ENCODE measurements around the gene MBLAC1.

MBLAC1 gene

GRCh38 chr7:100152937-100153666, 26.3 kb downstream of the MBLAC1 start:
- no peak overlapping the region for H3K27ac Mint-ChIP-seq
- H3K27me3 Mint-ChIP-seq = no peaks in the 10 kb centered on the region
- H3K9me3 Mint-ChIP-seq = no peaks in the 10 kb centered on the region
- peaks cover 55% of the 10 kb centered on the region for H3K4me1 Mint-ChIP-seq
- peaks cover 9% of the 10 kb centered on the region for H3K36me3 Mint-ChIP-seq
- H3K4me3 Mint-ChIP-seq = no peak overlapping the region

GRCh38 chr7:100153708-100154535, 27.2 kb downstream of the MBLAC1 start:
- Mint-ChIP-seq H3K27ac (no peak overlapping the region), H3K4me1 (peaks cover 50% of the 10 kb centered on the region), H3K9me3 (no peaks in the 10 kb centered on the region), H3K36me3 (peaks cover 9% of the 10 kb centered on the region), H3K27me3 (no peaks in the 10 kb centered on the region), H3K4me3 (no peak overlapping the region)

- peaks cover 9% of the 10 kb centered on the region for H3K36me3 Mint-ChIP-seq
- peaks cover 54% of the 10 kb centered on the region for H3K4me1 Mint-ChIP-seq
- H3K9me3 Mint-ChIP-seq = no peaks in the 10 kb centered on the region
- H3K4me3 Mint-ChIP-seq = no peak overlapping the region
- peak overlapping the region; percentile 59 for H3K27ac Mint-ChIP-seq
- no peaks in the 10 kb centered on the region for H3K27me3 Mint-ChIP-seq
Measured at GRCh38 chr7:100154651-100155491, 28.1 kb downstream of the MBLAC1 start.

GRCh38 chr7:100155553-100156317, 29.0 kb downstream of the MBLAC1 start:
- Mint-ChIP-seq H3K4me3 (no peak overlapping the region), H3K9me3 (no peaks in the 10 kb centered on the region), H3K27me3 (no peaks in the 10 kb centered on the region), H3K27ac (peak overlapping the region; percentile 59), H3K4me1 (peaks cover 52% of the 10 kb centered on the region), H3K36me3 (peaks cover 5% of the 10 kb centered on the region)

- Mint-ChIP-seq H3K27ac (peak overlapping the region; percentile 85), H3K27me3 (no peaks in the 10 kb centered on the region), H3K36me3 (peaks cover 5% of the 10 kb centered on the region), H3K4me3 (peak overlapping the region; percentile 91), H3K4me1 (peaks cover 55% of the 10 kb centered on the region), H3K9me3 (no peaks in the 10 kb centered on the region)
Measured at GRCh38 chr7:100156331-100157068, 29.7 kb downstream of the MBLAC1 start.

- Mint-ChIP-seq H3K36me3 (peaks cover 5% of the 10 kb centered on the region), H3K9me3 (no peaks in the 10 kb centered on the region), H3K27me3 (no peaks in the 10 kb centered on the region), H3K4me3 (peak overlapping the region; percentile 91), H3K4me1 (peaks cover 56% of the 10 kb centered on the region), H3K27ac (peak overlapping the region; percentile 85)
Measured at GRCh38 chr7:100157069-100157333, 30.2 kb downstream of the MBLAC1 start.

- Mint-ChIP-seq H3K27ac (peak overlapping the region; percentile 85), H3K36me3 (peaks cover 5% of the 10 kb centered on the region), H3K27me3 (no peaks in the 10 kb centered on the region), H3K4me1 (peaks cover 53% of the 10 kb centered on the region), H3K4me3 (peak overlapping the region; percentile 91), H3K9me3 (no peaks in the 10 kb centered on the region)
Measured at GRCh38 chr7:100157334-100158228, 30.8 kb downstream of the MBLAC1 start.

GRCh38 chr7:100158229-100159098, 31.7 kb downstream of the MBLAC1 start, which contains the start of gene TRAPPC14:
Gene TRAPPC14, minus strand, starts transcription at chr7:100158723. Its CDS starts 224 bp downstream, at chr7:100158499.
- Mint-ChIP-seq H3K27me3 (no peaks in the 10 kb centered on the region), H3K36me3 (peaks cover 3% of the 10 kb centered on the region), H3K4me3 (peak within 1 kb of the TSS; percentile 91), H3K9me3 (no peaks in the 10 kb centered on the region), H3K4me1 (peaks cover 60% of the 10 kb centered on the region), H3K27ac (peak within 1 kb of the TSS; percentile 88)

- H3K4me1 Mint-ChIP-seq = peaks cover 63% of the 10 kb centered on the region
- no peaks in the 10 kb centered on the region for H3K9me3 Mint-ChIP-seq
- H3K27me3 Mint-ChIP-seq = no peaks in the 10 kb centered on the region
- H3K36me3 Mint-ChIP-seq = peaks cover 3% of the 10 kb centered on the region
- H3K27ac Mint-ChIP-seq = peak overlapping the region; percentile 88
- H3K4me3 Mint-ChIP-seq = peak overlapping the region; percentile 82
Measured at GRCh38 chr7:100159099-100159623, 32.4 kb downstream of the MBLAC1 start.

- Mint-ChIP-seq H3K9me3 (no peaks in the 10 kb centered on the region), H3K4me1 (peaks cover 69% of the 10 kb centered on the region), H3K27ac (peak overlapping the region; percentile 17), H3K4me3 (peak overlapping the region; percentile 7), H3K27me3 (no peaks in the 10 kb centered on the region), H3K36me3 (peaks cover 3% of the 10 kb centered on the region)
Measured at GRCh38 chr7:100160067-100160466, 33.3 kb downstream of the MBLAC1 start.

GRCh38 chr7:100163006-100163531, 36.3 kb downstream of the MBLAC1 start:
- Mint-ChIP-seq H3K36me3 (no peaks in the 10 kb centered on the region), H3K27ac (peak overlapping the region; percentile 77), H3K4me3 (peak overlapping the region; percentile 42), H3K9me3 (no peaks in the 10 kb centered on the region), H3K27me3 (no peaks in the 10 kb centered on the region), H3K4me1 (peaks cover 77% of the 10 kb centered on the region)

GRCh38 chr7:100163871-100164270, 37.1 kb downstream of the MBLAC1 start:
- Mint-ChIP-seq H3K36me3 (no peaks in the 10 kb centered on the region), H3K4me1 (peaks cover 83% of the 10 kb centered on the region), H3K27ac (peak overlapping the region; percentile 65), H3K4me3 (peak overlapping the region; percentile 54), H3K27me3 (no peaks in the 10 kb centered on the region), H3K9me3 (no peaks in the 10 kb centered on the region)
